Measurements from ENCODE around the gene LGALS7.

DNA sequence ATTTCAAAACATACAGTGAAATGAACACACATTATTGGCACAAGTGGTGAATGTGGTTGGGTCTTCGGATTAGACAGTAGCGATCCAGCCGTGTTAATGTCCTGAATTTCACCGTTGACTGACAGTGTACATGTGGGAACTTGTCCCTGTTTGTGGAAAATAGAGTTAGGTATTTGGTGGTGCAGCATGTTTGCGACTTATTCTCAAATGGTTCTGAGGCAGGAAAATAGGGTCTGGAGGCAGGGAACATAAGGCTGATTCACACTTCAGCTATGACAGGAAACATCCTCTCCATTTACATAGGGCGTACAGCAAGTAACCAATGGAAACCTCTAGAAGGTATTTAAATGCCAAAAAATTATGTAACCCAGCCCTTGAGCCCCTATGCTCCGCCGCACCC lies 19.9 kb upstream of the LGALS7 start:
- TF ChIP-seq POLR2A (IDR thresholded peaks at IDR 0.05) (no peak), POLR2AphosphoS5 (IDR thresholded peaks at IDR 0.05) (no peak)
- TF ChIP-seq, protein P1, sequence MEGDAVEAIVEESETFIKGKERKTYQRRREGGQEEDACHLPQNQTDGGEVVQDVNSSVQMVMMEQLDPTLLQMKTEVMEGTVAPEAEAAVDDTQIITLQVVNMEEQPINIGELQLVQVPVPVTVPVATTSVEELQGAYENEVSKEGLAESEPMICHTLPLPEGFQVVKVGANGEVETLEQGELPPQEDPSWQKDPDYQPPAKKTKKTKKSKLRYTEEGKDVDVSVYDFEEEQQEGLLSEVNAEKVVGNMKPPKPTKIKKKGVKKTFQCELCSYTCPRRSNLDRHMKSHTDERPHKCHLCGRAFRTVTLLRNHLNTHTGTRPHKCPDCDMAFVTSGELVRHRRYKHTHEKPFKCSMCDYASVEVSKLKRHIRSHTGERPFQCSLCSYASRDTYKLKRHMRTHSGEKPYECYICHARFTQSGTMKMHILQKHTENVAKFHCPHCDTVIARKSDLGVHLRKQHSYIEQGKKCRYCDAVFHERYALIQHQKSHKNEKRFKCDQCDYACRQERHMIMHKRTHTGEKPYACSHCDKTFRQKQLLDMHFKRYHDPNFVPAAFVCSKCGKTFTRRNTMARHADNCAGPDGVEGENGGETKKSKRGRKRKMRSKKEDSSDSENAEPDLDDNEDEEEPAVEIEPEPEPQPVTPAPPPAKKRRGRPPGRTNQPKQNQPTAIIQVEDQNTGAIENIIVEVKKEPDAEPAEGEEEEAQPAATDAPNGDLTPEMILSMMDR (IDR thresholded peaks at IDR 0.05): no peak
